NCI-H1105 (cell line): ENCODE results near the gene RAB44.

Experiments
- DNase-seq: peaks from one replicate; lab custom pipeline; 2025; lab: John Stamatoyannopoulos, UW

RAB44 gene

GRCh38 chr6:36771145-36771544 is 73.5 kb downstream of the RAB44 start:
- no peak for DNase-seq

- DNase-seq: no peak
Observed at GRCh38 chr6:36772397-36772796, 74.8 kb downstream of the RAB44 start.

- DNase-seq: no peak
Observed at GRCh38 chr6:36774331-36774730, 76.7 kb downstream of the RAB44 start.

- no peak for DNase-seq
Observed at GRCh38 chr6:36776167-36776566, 78.5 kb downstream of the RAB44 start.

GRCh38 chr6:36777801-36778200 is 80.2 kb downstream of the RAB44 start:
- no peak for DNase-seq

GRCh38 chr6:36779227-36779626 is 81.6 kb downstream of the RAB44 start:
- no peak for DNase-seq

GRCh38 chr6:36780442-36781177 is 83.0 kb downstream of the RAB44 start:
- no peak for DNase-seq

GRCh38 chr6:36781669-36782068 is 84.0 kb downstream of the RAB44 start:
- DNase-seq: no peak
